A172 (cell line): ENCODE measurements around the gene MUC4. TPM values are rescaled to one million over a fixed set of nuclear protein-coding genes. Genes with fewer than 3 reads are reported as not detected.
A peak's percentile ranks its signal among the peaks of the same experiment; 100 is the strongest.
"Not testable (repeated sequence)": the region's sequence is repeated elsewhere in the genome, so short reads cannot be mapped to it uniquely, and the experiment has no call there.

ENCODE experiments used
- DNase-seq: peaks from one replicate; pipeline ENCODE4 v3.0.0-alpha.2; 2015; ENCODE audit warnings: low spot score
- total RNA-seq: library from RNA; depleted of rRNA; stranded (reverse); fragments of >200 nt; shearing (Covaris generic); gene quantifications from 2 replicates; pipeline ENCODE4 v1.2.3, GENCODE V29; 2014

The MUC4 gene
- total RNA-seq, 1 experiment from 2014 or later = not detected

GRCh38 chr3:195835791-195836190, 24.1 kb upstream of the MUC4 start:
- DNase-seq = no peak

- DNase-seq = no peak
Measured at GRCh38 chr3:195834675-195835583, 23.2 kb upstream of the MUC4 start.

GRCh38 chr3:195829897-195830254, 18.1 kb upstream of the MUC4 start:
- no peak for DNase-seq

DNA sequence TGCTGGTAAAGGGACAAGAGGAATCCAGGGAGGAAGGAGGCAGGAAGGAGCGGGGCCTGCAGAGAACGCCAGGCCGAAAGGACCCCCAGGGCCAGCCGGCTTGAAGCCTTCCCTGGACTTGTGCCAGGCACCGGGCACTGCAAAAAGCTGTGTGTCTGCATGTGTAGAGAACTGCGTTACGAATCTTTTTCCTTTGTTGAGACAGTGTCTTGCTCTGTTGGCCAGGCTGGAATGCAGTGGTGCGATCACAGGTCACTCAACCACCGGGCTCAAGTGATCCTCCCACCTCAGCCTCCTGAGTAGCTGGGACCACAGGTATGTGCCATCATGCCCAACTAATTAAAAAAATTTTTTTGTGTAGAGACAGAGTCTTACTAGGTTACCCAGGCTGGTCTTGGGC, 17.0 kb upstream of the MUC4 start:
- no peak for DNase-seq

GRCh38 chr3:195825857-195826804, 14.4 kb upstream of the MUC4 start:
- DNase-seq = no peak

DNA sequence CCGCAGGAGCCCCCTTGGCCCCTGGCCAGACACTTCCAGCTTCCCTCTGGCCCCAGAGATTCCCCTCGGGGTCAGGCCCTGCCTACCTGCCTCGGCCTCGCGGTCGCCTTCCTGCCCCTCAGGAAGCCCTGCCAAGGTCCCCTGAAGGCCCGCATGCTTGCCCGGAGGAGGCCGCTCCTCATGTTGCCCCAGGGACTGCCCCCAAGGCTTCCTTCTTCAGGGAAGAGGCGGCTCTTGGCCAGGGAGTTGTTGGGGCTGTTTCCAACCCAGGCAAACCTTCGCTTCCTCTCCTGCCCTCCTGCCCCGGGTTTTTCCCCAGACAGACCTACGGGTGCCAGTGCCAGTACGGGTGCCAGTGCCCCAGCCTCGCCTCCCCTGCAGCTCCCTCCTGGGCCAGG, 13.5 kb upstream of the MUC4 start:
- DNase-seq = no peak

DNA sequence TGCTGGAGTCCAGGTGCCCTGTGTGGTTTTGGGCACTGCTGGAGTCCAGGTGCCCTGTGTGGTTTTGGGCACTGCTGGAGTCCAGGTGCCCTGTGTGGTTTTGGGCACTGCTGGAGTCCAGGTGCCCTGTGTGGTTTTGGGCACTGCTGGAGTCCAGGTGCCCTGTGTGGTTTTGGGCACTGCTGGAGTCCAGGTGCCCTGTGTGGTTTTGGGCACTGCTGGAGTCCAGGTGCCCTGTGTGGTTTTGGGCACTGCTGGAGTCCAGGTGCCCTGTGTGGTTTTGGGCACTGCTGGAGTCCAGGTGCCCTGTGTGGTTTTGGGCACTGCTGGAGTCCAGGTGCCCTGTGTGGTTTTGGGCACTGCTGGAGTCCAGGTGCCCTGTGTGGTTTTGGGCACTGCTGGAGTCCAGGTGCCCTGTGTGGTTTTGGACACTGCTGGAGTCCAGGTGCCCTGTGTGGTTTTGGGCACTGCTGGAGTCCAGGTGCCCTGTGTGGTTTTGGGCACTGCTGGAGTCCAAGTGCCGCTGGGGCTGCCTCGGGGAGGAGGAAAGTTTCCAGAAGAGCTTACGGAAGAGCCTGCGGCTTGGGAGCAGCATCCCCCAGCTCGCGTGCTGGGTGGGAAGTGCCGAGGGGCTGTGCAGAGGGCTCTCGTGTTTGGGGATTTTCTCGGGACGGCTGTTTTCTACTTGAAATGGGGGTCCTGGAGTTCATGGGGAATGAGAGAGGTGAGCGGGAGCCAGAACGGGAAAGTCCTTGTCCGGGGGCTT, 12.9 kb upstream of the MUC4 start:
- DNase-seq = not testable (repeated sequence)

- DNase-seq = peak; percentile 67
Measured at GRCh38 chr3:195823999-195824398, 12.3 kb upstream of the MUC4 start.

- no peak for DNase-seq
Measured at GRCh38 chr3:195823280-195823679, 11.6 kb upstream of the MUC4 start.

DNA sequence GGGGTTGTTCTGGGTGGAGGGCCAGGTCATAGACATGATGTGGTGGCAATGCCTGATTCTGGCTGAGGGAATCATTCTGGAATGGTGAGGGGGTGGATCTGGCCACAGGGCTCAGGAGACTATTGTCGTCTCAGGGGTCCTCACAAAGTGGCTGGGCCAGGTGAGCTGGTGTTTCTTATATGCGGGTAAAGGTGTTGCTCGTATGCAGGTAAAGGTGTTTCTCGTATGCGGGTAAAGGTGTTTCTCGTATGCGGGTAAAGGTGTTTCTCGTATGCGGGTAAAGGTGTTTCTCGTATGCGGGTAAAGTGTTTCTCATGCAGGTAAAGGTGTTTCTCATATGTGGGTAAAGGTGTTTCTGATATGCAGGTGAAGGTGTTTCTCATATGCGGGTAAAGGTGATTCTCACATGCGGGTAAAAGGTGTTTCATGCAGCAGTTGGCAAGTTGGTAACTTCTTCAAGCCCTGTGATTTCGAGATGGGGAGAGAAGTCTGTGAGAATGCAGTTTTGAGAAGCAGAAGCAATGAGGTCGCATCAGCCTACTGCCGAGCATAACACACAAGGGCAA, 10.5 kb upstream of the MUC4 start:
- no peak for DNase-seq

GRCh38 chr3:195821403-195822130, 9.8 kb upstream of the MUC4 start:
- DNase-seq = no peak

- DNase-seq = no peak
Measured at GRCh38 chr3:195820901-195821300, 9.2 kb upstream of the MUC4 start.

DNA sequence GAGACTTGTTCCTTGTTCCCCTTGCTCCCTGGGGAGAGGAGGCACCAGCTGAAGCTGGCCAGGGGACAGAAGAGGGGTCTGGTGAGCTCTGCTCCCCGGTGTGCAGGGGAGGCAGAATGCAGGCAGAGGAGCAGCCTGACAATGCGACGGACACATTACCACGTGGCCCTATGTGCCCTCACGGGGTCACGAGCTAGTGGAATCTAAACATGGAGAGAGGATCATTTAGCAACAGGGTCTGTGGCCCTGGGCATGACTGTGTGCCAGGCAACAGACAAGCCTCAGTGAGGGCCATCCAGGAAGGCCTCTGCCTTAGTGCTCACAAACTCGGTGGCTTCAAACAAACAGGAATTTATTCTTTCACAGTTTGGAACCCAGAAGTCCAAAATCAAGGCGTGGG, 8.5 kb upstream of the MUC4 start:
- no peak for DNase-seq

DNA sequence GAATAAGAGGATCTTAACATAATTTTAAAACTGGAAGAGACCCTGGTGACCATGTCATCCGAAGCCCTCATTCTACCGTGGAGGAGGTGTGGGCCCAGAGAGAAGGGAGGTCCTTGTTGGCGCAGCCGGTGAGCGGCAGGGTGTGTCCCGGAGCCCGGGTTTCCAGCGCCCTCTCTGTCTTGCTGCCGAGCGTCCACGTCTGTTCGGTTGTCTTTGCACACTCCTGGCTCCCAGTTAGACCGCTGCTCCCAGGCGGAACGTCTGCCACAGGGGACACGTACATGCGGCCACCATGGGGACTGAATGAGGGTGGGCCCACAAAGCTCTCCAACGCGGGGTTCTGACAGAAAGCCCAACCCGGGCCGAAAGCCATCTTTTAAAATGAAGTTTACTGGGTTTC, 6.6 kb upstream of the MUC4 start:
- DNase-seq = no peak

- peak; percentile 38 for DNase-seq
Measured at GRCh38 chr3:195817578-195818135, 5.9 kb upstream of the MUC4 start.

GRCh38 chr3:195816276-195816913, 4.7 kb upstream of the MUC4 start:
- DNase-seq = not testable (repeated sequence)

DNA sequence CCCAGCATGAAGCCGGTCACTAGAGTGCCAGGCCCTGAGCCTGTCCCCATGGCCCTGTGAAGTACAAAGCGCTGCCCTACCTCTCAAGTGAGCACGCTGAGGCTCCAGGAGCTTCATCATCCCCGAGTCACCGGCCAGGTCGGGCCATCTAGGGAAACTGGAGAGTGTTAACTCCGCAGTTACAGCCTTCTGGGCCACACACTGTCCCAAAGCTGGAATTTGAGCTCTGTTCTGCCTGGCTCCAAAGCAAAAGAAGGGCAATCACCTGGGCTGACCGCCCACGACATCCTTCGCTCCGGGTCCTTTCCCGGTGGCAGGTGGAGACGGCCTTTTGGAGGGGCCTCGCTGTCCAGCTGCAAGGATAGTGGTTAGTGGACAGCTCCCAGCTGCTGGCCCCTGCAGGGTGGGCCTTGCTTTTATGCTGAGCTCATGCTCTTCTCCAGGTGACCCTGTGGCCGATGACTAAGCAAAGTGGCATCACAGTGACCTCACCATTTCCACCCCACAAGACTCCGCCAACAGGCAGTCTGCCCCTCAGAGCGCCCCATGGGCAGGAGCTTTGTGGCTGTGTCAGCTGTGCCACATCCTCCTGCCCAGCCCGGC, 3.5 kb upstream of the MUC4 start:
- DNase-seq = peak; percentile 95

DNA sequence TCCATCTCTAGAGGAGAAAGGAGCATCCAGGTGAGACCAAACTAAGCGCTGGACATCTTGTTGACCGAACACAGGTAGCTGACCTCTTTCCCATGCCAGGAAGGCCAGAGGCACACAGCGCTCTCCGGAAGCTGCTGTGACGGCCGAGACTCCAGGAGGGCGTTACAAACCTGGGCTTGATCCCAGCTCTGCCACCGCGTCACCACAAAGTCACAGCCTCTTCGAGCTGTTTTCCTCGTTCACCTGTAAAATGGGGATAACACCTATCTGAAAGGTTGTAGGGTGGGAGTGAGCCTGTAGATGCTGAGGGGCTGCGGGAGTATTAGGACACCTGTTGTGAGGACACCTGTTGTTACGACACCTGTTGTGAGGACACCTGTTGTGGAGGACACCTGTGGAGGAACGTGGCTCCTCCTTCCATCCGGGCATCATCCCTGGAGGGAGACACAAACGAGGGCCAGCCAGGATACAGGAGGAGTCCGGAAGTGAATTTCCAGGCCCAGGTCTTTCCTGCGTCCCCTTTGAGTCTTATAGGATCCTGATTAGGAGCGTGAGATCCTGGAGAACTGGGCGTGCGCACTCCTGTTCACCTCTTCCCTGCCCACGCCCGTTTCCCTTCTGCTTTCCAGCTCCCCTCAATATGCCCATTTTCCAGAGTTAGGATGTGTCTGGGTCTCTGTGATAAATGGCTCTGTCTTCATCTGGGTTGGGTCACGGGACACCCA, 2.3 kb upstream of the MUC4 start:
- DNase-seq = no peak

DNA sequence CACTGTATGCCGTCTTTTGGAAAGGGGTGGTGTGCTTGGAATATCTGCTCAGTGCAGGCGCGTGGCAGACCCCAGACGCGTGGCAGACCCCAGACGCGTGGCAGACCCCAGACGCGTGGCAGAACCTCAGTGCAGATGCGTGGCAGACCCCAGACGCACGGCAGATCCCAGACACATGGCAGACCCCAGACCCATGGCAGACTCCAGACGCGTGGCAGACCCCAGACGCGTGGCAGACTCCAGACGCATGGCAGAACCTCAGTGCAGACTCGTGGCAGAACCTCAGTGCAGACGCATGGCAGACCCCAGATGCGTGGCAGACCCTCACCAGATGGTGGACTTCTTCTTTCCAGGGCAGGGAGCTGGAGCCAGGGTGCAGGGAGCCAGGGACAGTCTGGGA, 637 bp upstream of the MUC4 start:
- no peak for DNase-seq
